Measurements from ENCODE around the gene TMEM200B.

- TF ChIP-seq CTCF (IDR thresholded peaks at IDR 0.05 in 2 of 3, conservative IDR thresholded peaks at IDR 0.05 in 1 of 3; ENCODE audit: borderline replicate concordance in 1 of 3, insufficient read depth in 1 of 3, low read depth in 2 of 3, low read length in 2 of 3), result no peak
- no peak for TF ChIP-seq SIN3A (IDR thresholded peaks at IDR 0.05; ENCODE audit: low read depth)
- TF ChIP-seq CEBPB (IDR thresholded peaks at IDR 0.05; ENCODE audit: low read depth), result no peak
- TF ChIP-seq ZNF274 (IDR thresholded peaks at IDR 0.05; ENCODE audit: low read depth, low read length), result no peak
- no peak for TF ChIP-seq EZH2 (IDR thresholded peaks at IDR 0.05)
Measured at GRCh38 chr1:29121936-29122681, 1.6 kb downstream of the TMEM200B start.

Measured in HCT116 (cell line).